ENCODE results near the gene EPC2.
"Not testable (repeated sequence)": the region's sequence is repeated elsewhere in the genome, so short reads cannot be mapped to it uniquely, and the experiment has no call there.

GRCh38 chr2:148681862-148682261 lies 37.3 kb downstream of the EPC2 start:
- TF ChIP-seq, protein P1, sequence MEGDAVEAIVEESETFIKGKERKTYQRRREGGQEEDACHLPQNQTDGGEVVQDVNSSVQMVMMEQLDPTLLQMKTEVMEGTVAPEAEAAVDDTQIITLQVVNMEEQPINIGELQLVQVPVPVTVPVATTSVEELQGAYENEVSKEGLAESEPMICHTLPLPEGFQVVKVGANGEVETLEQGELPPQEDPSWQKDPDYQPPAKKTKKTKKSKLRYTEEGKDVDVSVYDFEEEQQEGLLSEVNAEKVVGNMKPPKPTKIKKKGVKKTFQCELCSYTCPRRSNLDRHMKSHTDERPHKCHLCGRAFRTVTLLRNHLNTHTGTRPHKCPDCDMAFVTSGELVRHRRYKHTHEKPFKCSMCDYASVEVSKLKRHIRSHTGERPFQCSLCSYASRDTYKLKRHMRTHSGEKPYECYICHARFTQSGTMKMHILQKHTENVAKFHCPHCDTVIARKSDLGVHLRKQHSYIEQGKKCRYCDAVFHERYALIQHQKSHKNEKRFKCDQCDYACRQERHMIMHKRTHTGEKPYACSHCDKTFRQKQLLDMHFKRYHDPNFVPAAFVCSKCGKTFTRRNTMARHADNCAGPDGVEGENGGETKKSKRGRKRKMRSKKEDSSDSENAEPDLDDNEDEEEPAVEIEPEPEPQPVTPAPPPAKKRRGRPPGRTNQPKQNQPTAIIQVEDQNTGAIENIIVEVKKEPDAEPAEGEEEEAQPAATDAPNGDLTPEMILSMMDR (conservative IDR thresholded peaks at IDR 0.05; ENCODE audit: low read depth in 2 of 2), result not testable (repeated sequence)
- not testable (repeated sequence) for TF ChIP-seq POLR2AphosphoS5 (IDR thresholded peaks at IDR 0.05; ENCODE audit: low read depth); REST (IDR thresholded peaks at IDR 0.05; ENCODE audit: unreplicated experiment); EZH2 (IDR thresholded peaks at IDR 0.05; ENCODE audit: low read depth, unreplicated experiment); EZH2phosphoT487 (IDR thresholded peaks at IDR 0.05; ENCODE audit: unreplicated experiment); CREB1 (CRISPR knock-in tag; IDR thresholded peaks at IDR 0.05; ENCODE audit: low read depth); ZNF462 (CRISPR knock-in tag; IDR thresholded peaks at IDR 0.05); JUNB (IDR thresholded peaks at IDR 0.05; ENCODE audit: unreplicated experiment); STAT1 (IDR thresholded peaks at IDR 0.05; ENCODE audit: unreplicated experiment); ZNF331 (CRISPR knock-in tag; IDR thresholded peaks at IDR 0.05; ENCODE audit: low read depth); NANOG (IDR thresholded peaks at IDR 0.05; ENCODE audit: borderline replicate concordance); ZNF114 (CRISPR knock-in tag; IDR thresholded peaks at IDR 0.05)
- TF ChIP-seq, protein P2, sequence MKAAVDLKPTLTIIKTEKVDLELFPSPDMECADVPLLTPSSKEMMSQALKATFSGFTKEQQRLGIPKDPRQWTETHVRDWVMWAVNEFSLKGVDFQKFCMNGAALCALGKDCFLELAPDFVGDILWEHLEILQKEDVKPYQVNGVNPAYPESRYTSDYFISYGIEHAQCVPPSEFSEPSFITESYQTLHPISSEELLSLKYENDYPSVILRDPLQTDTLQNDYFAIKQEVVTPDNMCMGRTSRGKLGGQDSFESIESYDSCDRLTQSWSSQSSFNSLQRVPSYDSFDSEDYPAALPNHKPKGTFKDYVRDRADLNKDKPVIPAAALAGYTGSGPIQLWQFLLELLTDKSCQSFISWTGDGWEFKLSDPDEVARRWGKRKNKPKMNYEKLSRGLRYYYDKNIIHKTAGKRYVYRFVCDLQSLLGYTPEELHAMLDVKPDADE (IDR thresholded peaks at IDR 0.05), result not testable (repeated sequence)

Data from GM23338 (cell line).